HepG2 (cell line): ENCODE data around the gene TMEM107. TPM values are rescaled to one million over a fixed set of nuclear protein-coding genes. Genes with fewer than 3 reads are reported as not detected.

Source experiments
- DNMT1 ChIP-seq: sonication (generic); formaldehyde crosslinking; IDR thresholded peaks from 2 replicates; pipeline ENCODE4 v1.5.1; 2020; ENCODE audit warnings: mild to moderate bottlenecking, missing genetic modification reagents
- ELF3 ChIP-seq: IDR thresholded peaks from 2 replicates; pipeline ENCODE4 v1.6.1; 2016; ENCODE audit warnings: missing genetic modification reagents, missing compliant biosample characterization
- ERF ChIP-seq: IDR thresholded peaks from 2 replicates; pipeline ENCODE4 v1.6.1; 2018; ENCODE audit warnings: missing biosample characterization, missing genetic modification reagents
- KAT8 ChIP-seq: IDR thresholded peaks from 2 replicates; pipeline ENCODE4 v1.6.1; 2016; ENCODE audit warnings: missing genetic modification reagents, missing compliant biosample characterization
- KDM2A ChIP-seq: sonication (generic); formaldehyde crosslinking; IDR thresholded peaks from 2 replicates; pipeline ENCODE4 v1.4.0; 2020; ENCODE audit warnings: low read depth, missing genetic modification reagents, borderline replicate concordance
- KDM6A ChIP-seq: IDR thresholded peaks from 2 replicates; pipeline ENCODE4 v1.6.1; 2016; ENCODE audit warnings: low read depth
- LBX2 ChIP-seq: sonication (generic); formaldehyde crosslinking; IDR thresholded peaks from 2 replicates; pipeline ENCODE4 v1.5.0; 2020; ENCODE audit warnings: missing genetic modification reagents, mild to moderate bottlenecking, borderline replicate concordance
- NFE2 ChIP-seq: sonication (generic); formaldehyde crosslinking; IDR thresholded peaks from 2 replicates; pipeline ENCODE4 v1.4.0; 2020; ENCODE audit warnings: missing genetic modification reagents
- PBX3 ChIP-seq: sonication (generic); formaldehyde crosslinking; IDR thresholded peaks from 2 replicates; pipeline ENCODE4 v1.8.1; 2023; ENCODE audit warnings: missing genetic modification reagents, inconsistent platforms, borderline replicate concordance
- SAFB2 ChIP-seq: sonication (generic); formaldehyde crosslinking; IDR thresholded peaks from 2 replicates; pipeline ENCODE4 v1.5.1; 2020; ENCODE audit warnings: missing genetic modification reagents, low read depth, mild to moderate bottlenecking, borderline replicate concordance
- SAP130 ChIP-seq: IDR thresholded peaks from 2 replicates; pipeline ENCODE4 v1.6.1; 2016; ENCODE audit warnings: low read depth
- STAG1 ChIP-seq: sonication (generic); formaldehyde crosslinking; IDR thresholded peaks from 2 replicates; pipeline ENCODE4 v1.4.0; 2020; ENCODE audit warnings: missing genetic modification reagents
- THAP8 ChIP-seq: sonication (generic); formaldehyde crosslinking; IDR thresholded peaks from 2 replicates; pipeline ENCODE4 v1.5.1; 2020; ENCODE audit warnings: missing genetic modification reagents, mild to moderate bottlenecking, borderline replicate concordance
- THRA ChIP-seq: sonication (generic); formaldehyde crosslinking; IDR thresholded peaks from 2 replicates; pipeline ENCODE4 v1.4.0; 2020; ENCODE audit warnings: missing genetic modification reagents, borderline replicate concordance
- TMF1 ChIP-seq: sonication (generic); formaldehyde crosslinking; IDR thresholded peaks from 2 replicates; pipeline ENCODE4 v1.8.1; 2022; ENCODE audit warnings: low read depth, missing genetic modification reagents
- TRIM24 ChIP-seq: sonication (generic); formaldehyde crosslinking; IDR thresholded peaks from 2 replicates; pipeline ENCODE4 v1.8.0; 2022; ENCODE audit warnings: mild to moderate bottlenecking, missing genetic modification reagents
- ZFP91 ChIP-seq: sonication (generic); formaldehyde crosslinking; IDR thresholded peaks from 2 replicates; pipeline ENCODE4 v1.9.0; 2022; ENCODE audit warnings: missing genetic modification reagents, mild to moderate bottlenecking, borderline replicate concordance
- ZNF205 ChIP-seq: IDR thresholded peaks from 2 replicates; pipeline ENCODE4 v1.6.1; 2018; ENCODE audit warnings: missing biosample characterization, missing genetic modification reagents
- ZNF30 ChIP-seq: sonication (generic); formaldehyde crosslinking; IDR thresholded peaks from 2 replicates; pipeline ENCODE4 v1.5.0; 2020; ENCODE audit warnings: mild to moderate bottlenecking, missing genetic modification reagents
- ZNF34 ChIP-seq: sonication (generic); formaldehyde crosslinking; IDR thresholded peaks from 2 replicates; pipeline ENCODE4 v1.4.0; 2020; ENCODE audit warnings: mild to moderate bottlenecking, missing genetic modification reagents, borderline replicate concordance
- ZNF382 ChIP-seq: sonication (generic); formaldehyde crosslinking; IDR thresholded peaks from 2 replicates; pipeline ENCODE4 v1.5.0; 2020; ENCODE audit warnings: missing genetic modification reagents, mild to moderate bottlenecking, borderline replicate concordance
- ZNF460 ChIP-seq: sonication (generic); formaldehyde crosslinking; IDR thresholded peaks from 2 replicates; pipeline ENCODE4 v1.5.1; 2020; ENCODE audit warnings: missing genetic modification reagents, mild to moderate bottlenecking, borderline replicate concordance
- ZNF484 ChIP-seq: sonication (generic); formaldehyde crosslinking; IDR thresholded peaks from 2 replicates; pipeline ENCODE4 v1.5.1; 2020; ENCODE audit warnings: mild to moderate bottlenecking, low read depth, missing genetic modification reagents, borderline replicate concordance
- ZNF644 ChIP-seq: IDR thresholded peaks from 2 replicates; pipeline ENCODE4 v1.6.1; 2016; ENCODE audit warnings: low read depth
- ZNF879 ChIP-seq: sonication (generic); formaldehyde crosslinking; IDR thresholded peaks from 2 replicates; pipeline ENCODE4 v1.8.1; 2023; ENCODE audit warnings: missing genetic modification reagents
- polyA plus RNA-seq, 8 experiments: library from polyadenylated mRNA; depleted of rRNA in 3 of 8; stranded (reverse) in 7 of 8; unstranded in 1 of 8; fragments of >200 nt; fragmentation: Illumina TruSeq in 4 of 8; extraction: Trizol in 4 of 8; gene quantifications; 2 replicates each; pipeline versions ENCODE4 v1.2.1 to v1.2.3, GENCODE V29; 2011 to 2016; ENCODE audit warnings: low read depth in 4 of 8, missing spikeins in 1 of 8, mixed read lengths in 1 of 8; ENCODE audit not compliant: insufficient read depth in 1 of 8
- total RNA-seq, 5 experiments: library from RNA; depleted of rRNA; stranded (reverse); fragments of >200 nt; fragmentation: Illumina TruSeq; extraction: Trizol; gene quantifications; 2 replicates each; pipeline ENCODE4 v1.2.3, GENCODE V29; 2016; ENCODE audit warnings: low read depth in 1 of 5

TMEM107 gene
- total and polyA plus RNA-seq, 2 of the 13 experiments (the other 11 are each of a cell fraction or from before 2014, with no cell fraction given) = 7.2 to 15.3 TPM

GRCh38 chr17:8189711-8190477 lies 13.7 kb upstream of the TMEM107 start, which contains the start of gene BORCS6 (continued):
- TF ChIP-seq LBX2 (no peak), ZNF484 (CRISPR knock-in tag) (no peak), ZNF30 (no peak), STAG1 (CRISPR knock-in tag) (no peak), ZNF382 (CRISPR knock-in tag) (no peak), ZNF205 (CRISPR knock-in tag) (no peak), THAP8 (CRISPR knock-in tag) (no peak), SAFB2 (CRISPR knock-in tag) (no peak; the same call in 1 of the 2 replicates), TMF1 (CRISPR knock-in tag) (peak; percentile 26; the same call in 1 of the 2 replicates), ZNF34 (0 out of 2 replicates have a peak, but pooled peaks have one; percentile 49), ELF3 (peak; percentile 57; the same call in 1 of the 2 replicates), KDM2A (peak; percentile 39; the same call in 1 of the 2 replicates), NFE2 (no peak), ZFP91 (CRISPR knock-in tag) (peak; percentile 100), ZNF644 (CRISPR knock-in tag) (no peak), DNMT1 (CRISPR knock-in tag) (no peak), PBX3 (CRISPR knock-in tag) (no peak), ZNF879 (CRISPR knock-in tag) (no peak), TRIM24 (no peak), SAP130 (peak; percentile 95), ZNF460 (CRISPR knock-in tag) (no peak), THRA (CRISPR knock-in tag) (no peak), KDM6A (CRISPR knock-in tag) (no peak), KAT8 (CRISPR knock-in tag) (peak; percentile 59; the same call in 1 of the 2 replicates), ERF (CRISPR knock-in tag) (0 out of 2 replicates have a peak, but pooled peaks have one; percentile 35)
